Activated T-cell treated with anti-CD3 and anti-CD28 coated beads, Interleukin-2, amount 50 U/mL, for 4 hours (primary cell): ENCODE results near the gene MRO. TPM values are rescaled to one million over a fixed set of nuclear protein-coding genes. Genes with fewer than 3 reads are reported as not detected.
"Not testable (repeated sequence)": the region's sequence is repeated elsewhere in the genome, so short reads cannot be mapped to it uniquely, and the experiment has no call there.

Experiments used
- ATAC-seq, 2 donors: fragments of 200-7000 bp; cut with Tn5 transposase; one replicate each; pipeline ENCODE4 v1.10.0; 2021
- DNase-seq: peaks from one replicate; pipeline ENCODE4 v3.0.0-alpha.2; 2020
- H3K27me3 Mint-ChIP-seq: one replicate; pipeline ENCODE4 v1.8.0; 2021; ENCODE audit warnings: low read depth, mixed read lengths
- H3K36me3 Mint-ChIP-seq: one replicate; pipeline ENCODE4 v1.8.0; 2022; ENCODE audit warnings: mixed read lengths; ENCODE audit not compliant: insufficient read depth
- H3K4me1 Mint-ChIP-seq: one replicate; pipeline ENCODE4 v1.8.0; 2021; ENCODE audit warnings: low read depth, mixed read lengths
- H3K4me3 Mint-ChIP-seq: one replicate; pipeline ENCODE4 v1.8.0; 2021; ENCODE audit warnings: mild to moderate bottlenecking, moderate library complexity, mixed read lengths
- H3K9me3 Mint-ChIP-seq: one replicate; pipeline ENCODE4 v1.8.0; 2021; ENCODE audit warnings: mixed read lengths
- total RNA-seq, 3 donors: library from RNA; stranded (reverse); gene quantifications; one replicate each; pipeline ENCODE4 v1.2.1, GENCODE V29; 2021

The MRO gene
- total RNA-seq, 3 donors from 2014 or later, result not detected

DNA sequence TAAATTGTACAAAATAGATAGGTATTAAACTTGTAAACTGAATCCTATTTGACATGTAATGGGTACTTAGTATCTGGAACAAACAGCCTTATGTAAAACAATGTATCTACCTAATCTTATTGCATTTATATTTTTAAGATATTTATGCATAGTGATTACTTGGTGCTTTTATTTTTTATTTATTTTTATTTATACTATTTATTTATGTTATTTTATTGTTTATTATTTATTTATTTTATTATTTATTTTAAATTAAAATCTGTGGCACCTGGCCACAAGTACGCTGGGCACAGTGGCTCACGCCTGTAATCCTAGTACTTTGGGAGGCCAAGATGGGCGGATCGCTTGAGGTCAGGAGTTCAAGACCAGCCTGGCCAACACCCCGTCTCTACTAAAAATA lies 26.9 kb downstream of the MRO start:
- H3K36me3 Mint-ChIP-seq, result no peaks in the 10 kb centered on the region
- H3K4me1 Mint-ChIP-seq, result no peaks in the 10 kb centered on the region
- peaks cover 26% of the 10 kb centered on the region for H3K27me3 Mint-ChIP-seq
- DNase-seq (no peak), ATAC-seq (no peak)
- H3K4me3 Mint-ChIP-seq, result no peak overlapping the region
- H3K9me3 Mint-ChIP-seq, result no peaks in the 10 kb centered on the region

DNA sequence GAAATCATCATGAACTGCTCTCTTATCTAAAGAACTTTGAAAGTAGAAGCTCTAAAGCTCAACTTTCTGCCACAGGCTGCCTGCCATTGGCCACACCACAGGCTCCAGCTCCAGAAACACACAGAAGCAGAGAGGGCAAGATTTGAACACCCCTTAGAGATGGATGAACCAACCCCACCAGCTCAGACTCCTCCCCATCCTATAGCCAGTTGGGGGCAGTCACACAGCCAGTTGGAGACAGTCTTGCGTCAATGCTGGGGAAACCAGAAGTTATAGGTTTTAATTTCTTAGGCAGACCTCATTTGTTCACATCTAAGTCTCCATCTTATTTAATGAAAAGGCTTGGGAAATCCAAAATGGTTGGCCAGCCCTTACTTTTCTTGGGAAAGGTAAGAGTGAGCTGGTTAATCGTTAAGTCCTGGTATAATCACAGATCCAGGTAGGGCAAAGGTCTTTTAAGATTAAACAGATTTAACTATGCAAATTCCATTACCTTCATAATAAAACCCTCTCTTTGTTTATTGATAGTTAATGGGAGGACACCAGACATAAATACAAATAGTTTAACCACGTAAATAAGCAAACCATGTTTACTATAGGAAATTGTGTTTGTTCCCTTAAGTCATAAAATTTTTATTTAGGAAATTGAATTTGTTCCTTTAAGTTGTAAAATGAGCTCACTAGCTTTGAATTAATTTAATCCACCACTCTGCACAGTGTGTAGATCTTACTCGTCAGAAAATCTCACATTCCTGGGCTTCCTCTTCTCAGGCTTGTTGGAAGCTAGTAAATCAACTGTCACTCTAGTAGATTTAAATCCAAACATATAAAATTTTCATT lies 28.0 kb downstream of the MRO start:
- H3K4me1 Mint-ChIP-seq, result no peaks in the 10 kb centered on the region
- no peaks in the 10 kb centered on the region for H3K9me3 Mint-ChIP-seq
- no peak overlapping the region for H3K4me3 Mint-ChIP-seq

DNA sequence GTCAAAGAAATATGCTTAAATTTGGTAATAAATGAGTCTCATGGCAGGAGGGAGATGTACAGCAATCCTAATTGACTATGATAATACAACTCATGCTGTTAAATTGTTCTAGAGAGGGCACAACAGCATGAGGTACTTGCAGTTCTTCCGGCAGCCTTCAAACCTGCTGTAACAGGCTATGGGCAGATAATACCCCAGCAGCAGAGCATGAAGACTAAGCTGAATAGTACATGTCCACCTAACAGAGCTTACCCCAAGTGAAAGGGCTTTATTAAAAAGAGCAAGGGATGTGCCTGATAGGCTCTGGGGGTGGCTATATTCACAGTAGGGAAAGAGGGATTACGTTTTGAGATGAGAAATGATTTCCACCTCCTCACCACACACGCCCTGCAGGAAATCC lies 28.9 kb downstream of the MRO start:
- no peak for DNase-seq
- Mint-ChIP-seq H3K4me1 (no peaks in the 10 kb centered on the region), H3K36me3 (no peaks in the 10 kb centered on the region), H3K9me3 (no peaks in the 10 kb centered on the region), H3K4me3 (no peak overlapping the region), H3K27me3 (peaks cover 10% of the 10 kb centered on the region)
- ATAC-seq, result no peak

More for the DNA sequence above, 28.0 kb downstream of the MRO start:
- no peak for ATAC-seq
- Mint-ChIP-seq H3K36me3 (no peaks in the 10 kb centered on the region), H3K27me3 (peaks cover 16% of the 10 kb centered on the region)
- no peak for DNase-seq

DNA sequence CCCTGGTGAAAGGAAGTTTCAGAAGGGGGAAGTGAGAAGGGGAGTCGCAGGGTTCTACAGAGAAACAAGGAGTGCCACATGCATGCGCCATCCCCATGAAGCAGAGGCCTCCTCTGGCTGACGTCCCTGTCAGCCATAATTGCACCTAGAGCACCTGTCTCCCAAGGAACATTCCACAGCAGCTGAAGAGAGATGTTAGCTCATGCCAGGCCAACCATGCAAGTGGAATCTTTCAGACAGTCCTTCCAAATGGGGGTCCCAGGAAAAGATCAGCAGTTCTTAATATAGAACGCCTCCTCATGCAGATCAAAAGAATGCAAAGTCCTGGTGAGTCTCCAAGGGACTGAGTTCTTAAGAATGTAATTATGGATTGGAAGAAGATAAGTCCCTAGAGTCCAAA lies 29.6 kb downstream of the MRO start:
- no peak overlapping the region for H3K4me3 Mint-ChIP-seq
- no peak for DNase-seq
- no peak for ATAC-seq
- no peaks in the 10 kb centered on the region for H3K9me3 Mint-ChIP-seq
- H3K27me3 Mint-ChIP-seq, result peaks cover 6% of the 10 kb centered on the region
- H3K4me1 Mint-ChIP-seq, result no peaks in the 10 kb centered on the region
- no peaks in the 10 kb centered on the region for H3K36me3 Mint-ChIP-seq

DNA sequence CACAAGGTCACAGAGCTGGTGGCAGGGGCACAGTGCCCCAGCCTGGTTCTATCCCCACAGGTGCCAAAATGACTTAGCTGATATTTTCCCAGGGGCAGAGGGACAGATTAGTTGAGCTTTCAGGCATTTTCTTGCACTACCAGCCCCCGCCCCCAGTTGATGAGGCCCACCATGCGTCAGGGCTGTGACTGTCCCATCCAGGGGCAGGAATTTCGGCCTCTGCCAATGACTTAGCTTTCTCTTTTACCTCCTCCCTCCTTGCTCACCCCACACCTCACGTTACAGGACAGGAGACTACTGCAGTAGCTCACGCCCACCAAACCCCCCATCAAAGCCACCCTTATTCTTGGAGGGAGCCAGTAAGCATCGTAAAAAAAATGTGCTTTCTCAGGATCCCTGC lies 31.5 kb downstream of the MRO start:
- Mint-ChIP-seq H3K4me3 (no peak overlapping the region), H3K27me3 (peaks cover under 1% of the 10 kb centered on the region), H3K9me3 (no peaks in the 10 kb centered on the region), H3K4me1 (no peaks in the 10 kb centered on the region), H3K36me3 (no peaks in the 10 kb centered on the region)
- ATAC-seq, result no peak
- DNase-seq, result no peak

DNA sequence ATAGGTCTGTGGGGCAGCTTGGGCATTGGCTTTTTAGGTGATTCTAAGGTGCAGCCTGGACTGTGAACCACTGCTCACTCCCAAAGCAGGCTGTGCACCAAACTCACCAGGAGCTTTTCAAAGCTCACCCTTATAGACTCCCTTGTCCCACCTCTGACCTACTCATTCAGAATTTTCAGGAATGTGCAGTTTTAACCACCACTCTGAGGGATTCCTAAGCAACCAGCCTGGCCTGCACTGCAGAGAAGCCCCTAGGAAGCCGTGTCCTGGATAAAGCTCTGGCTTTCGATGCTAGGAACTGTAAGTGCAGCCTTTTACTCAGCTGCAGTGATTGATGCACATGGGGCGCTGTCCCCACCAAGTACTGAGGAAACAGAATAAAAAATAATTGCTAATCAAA lies 33.0 kb downstream of the MRO start:
- ATAC-seq, result no peak
- no peaks in the 10 kb centered on the region for H3K9me3 Mint-ChIP-seq
- DNase-seq, result no peak
- H3K36me3 Mint-ChIP-seq, result no peaks in the 10 kb centered on the region
- no peak overlapping the region for H3K4me3 Mint-ChIP-seq
- H3K4me1 Mint-ChIP-seq, result no peaks in the 10 kb centered on the region
- H3K27me3 Mint-ChIP-seq, result peaks cover 3% of the 10 kb centered on the region

DNA sequence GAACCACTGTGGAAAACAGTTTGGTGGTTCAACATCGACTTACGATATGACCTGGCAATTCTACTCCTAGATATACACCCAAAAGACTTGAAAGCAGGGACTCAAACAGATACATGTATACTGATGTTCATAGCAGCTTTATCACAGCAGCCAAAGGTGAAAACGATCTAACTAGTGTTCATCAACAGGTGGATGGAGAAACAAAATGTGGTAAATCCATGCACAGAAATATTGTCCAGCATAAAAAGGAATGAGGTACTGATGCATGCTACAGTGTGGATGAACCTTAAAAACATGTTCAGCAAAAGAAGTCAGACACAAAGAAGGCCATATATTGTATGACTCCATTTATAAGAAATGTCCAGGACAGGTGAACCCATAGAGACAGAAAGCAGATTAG lies 36.3 kb downstream of the MRO start:
- H3K36me3 Mint-ChIP-seq, result no peaks in the 10 kb centered on the region
- DNase-seq (no peak), ATAC-seq (no peak)
- peaks cover 12% of the 10 kb centered on the region for H3K27me3 Mint-ChIP-seq
- H3K4me3 Mint-ChIP-seq, result no peak overlapping the region
- H3K9me3 Mint-ChIP-seq, result no peaks in the 10 kb centered on the region
- no peaks in the 10 kb centered on the region for H3K4me1 Mint-ChIP-seq

DNA sequence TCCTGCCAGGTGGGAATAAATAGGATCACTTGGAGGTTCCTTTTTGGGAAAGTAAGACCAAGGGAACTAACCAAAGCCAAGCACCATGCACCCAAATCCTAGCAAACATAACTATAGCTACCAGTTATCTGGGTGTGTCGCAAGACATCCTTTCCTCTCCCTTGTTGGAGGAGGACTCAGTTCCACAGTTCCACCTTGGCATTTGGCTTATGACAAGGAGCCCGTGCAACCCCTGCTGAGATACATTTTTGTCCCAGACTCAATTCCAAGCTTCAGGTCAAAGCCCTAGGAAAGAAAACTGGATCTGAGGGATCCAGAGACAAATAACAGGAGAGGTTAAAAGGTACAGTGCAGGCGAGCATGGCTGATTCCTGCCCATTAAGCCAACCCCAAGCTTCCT lies 40.8 kb downstream of the MRO start:
- H3K4me3 Mint-ChIP-seq, ATAC-seq, DNase-seq, H3K9me3 Mint-ChIP-seq, H3K36me3 Mint-ChIP-seq, H3K4me1 Mint-ChIP-seq: not testable (repeated sequence)
- H3K27me3 Mint-ChIP-seq, result peaks cover 18% of the 10 kb centered on the region

DNA sequence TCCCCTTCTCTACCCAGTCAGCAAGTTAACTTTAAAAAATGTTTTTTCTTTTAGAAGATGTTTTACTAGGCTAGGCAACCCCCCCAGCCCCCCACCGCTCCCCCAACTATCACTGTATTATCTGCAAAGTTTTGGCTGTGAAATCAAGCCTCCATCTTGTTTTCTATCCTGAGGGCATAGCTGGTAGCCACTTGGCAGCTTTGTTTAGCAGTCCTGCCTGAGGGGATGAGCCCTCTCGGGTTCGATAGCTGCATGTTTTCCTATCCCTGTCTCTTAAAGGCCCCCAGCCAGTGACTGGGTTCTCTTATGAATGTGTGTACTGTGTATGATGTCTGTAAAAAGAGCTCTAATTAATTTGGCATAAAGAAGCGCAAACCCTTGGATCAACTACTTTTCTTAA lies 43.4 kb downstream of the MRO start:
- Mint-ChIP-seq H3K27me3 (peaks cover 22% of the 10 kb centered on the region), H3K36me3 (no peaks in the 10 kb centered on the region)
- ATAC-seq, result no peak

DNA sequence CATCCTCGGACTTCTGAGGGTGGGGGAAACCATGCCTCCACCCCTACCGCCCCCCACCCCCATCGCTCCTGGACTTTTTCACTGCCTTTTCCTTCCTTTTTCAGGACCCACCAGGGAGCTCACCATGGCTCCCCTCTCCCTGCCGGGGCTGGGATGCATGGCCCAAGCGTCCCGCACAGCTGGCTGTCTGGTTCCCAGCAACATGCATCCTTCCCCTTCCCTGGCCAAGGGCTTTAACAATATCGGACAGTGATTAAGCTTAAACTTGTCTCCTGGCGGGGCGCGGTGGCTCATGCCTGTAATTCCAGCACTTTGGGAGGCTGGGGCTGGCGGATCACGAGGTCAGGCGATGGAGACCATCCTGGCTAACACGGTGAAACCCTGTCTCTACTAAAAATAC lies 44.1 kb downstream of the MRO start:
- Mint-ChIP-seq H3K9me3 (peaks cover 2% of the 10 kb centered on the region), H3K4me3 (no peak overlapping the region), H3K36me3 (no peaks in the 10 kb centered on the region), H3K27me3 (peaks cover 21% of the 10 kb centered on the region), H3K4me1 (no peaks in the 10 kb centered on the region)
- ATAC-seq, result no peak
- DNase-seq, result no peak

More for the DNA sequence above, 43.4 kb downstream of the MRO start:
- no peak for DNase-seq
- Mint-ChIP-seq H3K9me3 (no peaks in the 10 kb centered on the region), H3K4me3 (no peak overlapping the region), H3K4me1 (no peaks in the 10 kb centered on the region)

DNA sequence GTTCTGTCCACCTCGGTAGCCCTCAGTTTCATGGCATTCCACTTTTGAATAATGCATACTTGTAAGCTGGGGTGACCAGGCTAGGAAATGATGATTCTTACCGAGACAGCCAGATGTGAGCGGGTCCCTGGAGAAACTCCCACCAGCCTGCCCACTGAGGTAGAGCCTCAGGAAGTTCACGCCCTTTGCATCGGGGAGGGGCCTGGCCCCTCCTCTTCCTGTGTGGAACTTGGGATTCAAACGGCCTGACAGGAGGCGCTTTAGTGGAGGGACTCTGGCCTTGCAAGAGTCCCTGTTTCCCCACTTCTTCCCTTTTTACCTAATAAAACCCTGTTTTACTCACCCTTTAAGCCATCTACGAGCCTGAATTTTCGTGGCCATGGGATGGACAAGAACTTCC lies 44.6 kb downstream of the MRO start:
- Mint-ChIP-seq H3K27me3 (peaks cover 21% of the 10 kb centered on the region), H3K9me3 (peaks cover 6% of the 10 kb centered on the region), H3K4me1 (no peaks in the 10 kb centered on the region), H3K36me3 (no peaks in the 10 kb centered on the region), H3K4me3 (no peak overlapping the region)
- DNase-seq (no peak), ATAC-seq (no peak)

DNA sequence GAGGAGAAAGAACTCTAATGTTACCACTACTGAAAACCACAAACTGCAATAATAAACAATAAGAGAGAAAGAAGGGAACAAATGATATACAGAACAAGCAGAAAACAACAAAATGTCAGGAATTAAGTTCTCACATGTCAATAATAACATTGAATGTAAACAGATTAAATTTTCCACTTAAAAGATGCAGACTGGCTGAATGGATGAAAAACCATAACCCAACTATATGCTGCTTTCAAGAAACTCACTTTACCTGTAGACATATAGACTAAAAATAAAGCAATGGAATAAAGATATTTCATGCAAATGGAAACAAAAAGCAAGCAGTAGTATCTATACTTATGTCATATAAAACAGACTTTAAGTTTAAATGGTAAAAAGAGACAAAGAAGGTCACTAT lies 50.4 kb downstream of the MRO start:
- no peak for ATAC-seq
- no peaks in the 10 kb centered on the region for H3K36me3 Mint-ChIP-seq
- peaks cover 33% of the 10 kb centered on the region for H3K27me3 Mint-ChIP-seq
- H3K4me3 Mint-ChIP-seq, result no peak overlapping the region
- no peaks in the 10 kb centered on the region for H3K4me1 Mint-ChIP-seq
- H3K9me3 Mint-ChIP-seq, result peaks cover 31% of the 10 kb centered on the region
- no peak for DNase-seq

DNA sequence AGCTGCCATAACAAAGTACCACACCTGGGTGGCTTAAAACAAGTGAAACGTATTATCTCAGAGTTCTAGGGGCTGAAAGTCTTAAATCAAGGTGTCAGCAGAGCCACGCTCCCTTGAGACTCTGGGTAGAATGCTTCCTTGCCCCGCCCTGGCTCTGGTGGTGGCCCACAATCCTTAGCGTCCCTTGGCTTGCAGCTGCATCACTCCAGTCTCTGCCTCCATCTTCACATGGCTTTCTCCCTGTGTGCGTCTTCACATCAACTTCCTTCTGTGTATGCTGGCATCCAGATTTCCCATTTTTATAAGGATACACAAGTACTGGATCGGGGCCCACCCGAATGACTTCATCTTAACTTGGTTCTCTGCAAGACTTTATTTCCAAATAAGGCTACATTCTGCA lies 62.5 kb downstream of the MRO start:
- H3K27me3 Mint-ChIP-seq, result peaks cover 20% of the 10 kb centered on the region
- H3K36me3 Mint-ChIP-seq, result no peaks in the 10 kb centered on the region
- H3K4me1 Mint-ChIP-seq, result no peaks in the 10 kb centered on the region
- DNase-seq (no peak), ATAC-seq (no peak)
- no peaks in the 10 kb centered on the region for H3K9me3 Mint-ChIP-seq
- no peak overlapping the region for H3K4me3 Mint-ChIP-seq

DNA sequence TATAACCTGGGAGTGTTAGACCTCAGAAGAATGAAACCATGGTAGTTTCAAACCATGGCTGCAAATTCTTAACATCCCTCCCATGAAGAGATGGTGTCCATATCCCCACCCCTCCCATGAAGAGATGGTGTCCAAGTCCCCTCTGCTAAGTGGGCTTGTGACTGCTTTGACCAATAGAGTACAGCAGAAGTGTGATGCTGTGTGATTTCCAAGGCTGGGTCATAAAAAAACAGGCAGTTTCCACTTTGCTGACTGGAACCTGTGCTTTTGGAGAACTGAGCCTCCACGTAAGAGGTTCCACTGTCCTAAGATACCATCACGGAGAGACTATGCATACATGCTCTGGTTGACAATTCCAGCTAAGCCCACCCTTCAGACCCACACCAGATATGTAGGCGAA lies 65.5 kb downstream of the MRO start:
- no peaks in the 10 kb centered on the region for H3K36me3 Mint-ChIP-seq
- peaks cover 35% of the 10 kb centered on the region for H3K27me3 Mint-ChIP-seq
- H3K4me1 Mint-ChIP-seq, result no peaks in the 10 kb centered on the region
- H3K4me3 Mint-ChIP-seq, result no peak overlapping the region
- no peak for DNase-seq
- H3K9me3 Mint-ChIP-seq, result no peaks in the 10 kb centered on the region
- ATAC-seq, result no peak

DNA sequence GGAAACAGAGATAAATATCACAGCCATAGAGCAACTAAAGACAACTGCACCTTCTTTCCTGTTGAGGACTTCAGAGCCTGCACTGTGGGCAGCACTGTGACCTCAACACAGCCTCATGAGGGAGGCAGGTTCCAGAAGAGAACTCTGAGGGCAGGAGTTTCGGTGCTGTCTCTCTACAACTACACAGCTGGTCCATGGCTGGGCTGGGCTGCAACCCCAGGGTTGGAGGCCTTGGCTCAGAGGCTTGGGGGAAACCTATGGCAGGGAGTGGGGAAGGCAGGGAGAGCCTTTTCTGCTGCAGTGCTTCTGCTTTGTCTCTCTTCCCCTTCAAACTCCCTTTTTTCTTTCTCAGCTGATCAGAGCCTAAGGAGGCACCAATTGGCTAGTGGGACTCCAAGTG lies 66.5 kb downstream of the MRO start:
- no peaks in the 10 kb centered on the region for H3K9me3 Mint-ChIP-seq
- H3K27me3 Mint-ChIP-seq, result peaks cover 37% of the 10 kb centered on the region
- no peaks in the 10 kb centered on the region for H3K36me3 Mint-ChIP-seq
- no peak for DNase-seq
- H3K4me1 Mint-ChIP-seq, result no peaks in the 10 kb centered on the region
- H3K4me3 Mint-ChIP-seq, result no peak overlapping the region
- ATAC-seq, result no peak
